GM19324 (cell line): ENCODE measurements around the gene DNAJC24.

ENCODE experiments used
- ATAC-seq: cut with Tn5 transposase; IDR thresholded peaks from one replicate; pipeline ENCODE4 v1.9.1; 2021; ENCODE audit warnings: mild to moderate bottlenecking, moderate library complexity; ENCODE audit not compliant: unreplicated experiment, low FRiP score

Gene DNAJC24

DNA sequence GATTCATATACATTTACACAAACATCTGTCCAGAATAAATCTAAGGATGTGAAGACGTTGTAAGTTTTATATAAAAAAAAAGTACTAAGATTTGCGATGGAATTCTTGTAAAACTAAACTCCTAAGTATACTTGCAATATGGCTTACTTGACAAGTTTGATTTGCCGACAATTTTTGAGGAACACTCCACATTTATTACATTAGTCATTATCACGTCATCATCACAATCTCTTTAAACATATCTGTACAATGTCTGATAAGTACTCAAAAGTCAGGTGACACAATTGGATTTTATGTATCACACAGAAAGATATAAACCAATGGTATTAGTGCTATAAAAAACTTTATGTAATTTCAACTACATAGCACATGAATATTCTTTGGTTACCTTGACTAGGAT lies 109.4 kb downstream of the DNAJC24 start:
- ATAC-seq, result no peak

DNA sequence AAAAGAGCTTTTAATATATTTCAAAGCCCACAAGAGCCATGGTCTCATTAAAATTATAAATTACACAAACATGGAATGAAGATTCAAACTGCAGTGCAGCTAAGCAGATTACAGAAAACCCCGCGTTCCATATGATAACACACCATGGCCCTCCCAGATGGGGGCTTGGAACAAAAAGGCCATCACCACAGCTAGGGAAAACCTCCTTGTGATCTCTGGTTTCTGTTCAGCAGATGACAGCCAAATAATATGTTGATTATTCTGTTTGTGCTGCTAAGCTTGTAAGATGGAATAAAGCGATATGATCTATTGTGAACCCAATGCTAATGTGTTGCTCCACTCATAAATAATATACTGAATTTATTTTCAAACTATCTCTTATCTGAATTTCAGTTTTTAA lies 111.3 kb downstream of the DNAJC24 start:
- no peak for ATAC-seq
